Measurements from ENCODE around the gene LRRC49.

Gene LRRC49, protein sequence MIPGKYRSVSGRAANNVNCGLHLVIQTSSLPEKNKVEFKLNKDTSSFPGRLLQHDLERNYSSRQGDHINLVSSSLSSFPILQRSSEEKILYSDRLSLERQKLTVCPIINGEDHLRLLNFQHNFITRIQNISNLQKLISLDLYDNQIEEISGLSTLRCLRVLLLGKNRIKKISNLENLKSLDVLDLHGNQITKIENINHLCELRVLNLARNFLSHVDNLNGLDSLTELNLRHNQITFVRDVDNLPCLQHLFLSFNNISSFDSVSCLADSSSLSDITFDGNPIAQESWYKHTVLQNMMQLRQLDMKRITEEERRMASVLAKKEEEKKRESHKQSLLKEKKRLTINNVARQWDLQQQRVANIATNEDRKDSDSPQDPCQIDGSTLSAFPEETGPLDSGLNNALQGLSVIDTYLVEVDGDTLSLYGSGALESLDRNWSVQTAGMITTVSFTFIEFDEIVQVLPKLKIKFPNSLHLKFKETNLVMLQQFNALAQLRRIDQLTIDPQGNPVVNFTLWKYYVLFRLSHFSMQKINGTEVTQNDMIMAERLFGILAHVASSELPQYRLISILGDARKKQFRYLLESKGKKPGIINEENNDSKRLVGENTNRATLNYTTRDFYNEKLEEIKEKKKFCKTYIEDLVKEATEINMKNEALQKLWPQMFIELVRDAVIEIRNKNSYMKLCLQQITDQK

DNA sequence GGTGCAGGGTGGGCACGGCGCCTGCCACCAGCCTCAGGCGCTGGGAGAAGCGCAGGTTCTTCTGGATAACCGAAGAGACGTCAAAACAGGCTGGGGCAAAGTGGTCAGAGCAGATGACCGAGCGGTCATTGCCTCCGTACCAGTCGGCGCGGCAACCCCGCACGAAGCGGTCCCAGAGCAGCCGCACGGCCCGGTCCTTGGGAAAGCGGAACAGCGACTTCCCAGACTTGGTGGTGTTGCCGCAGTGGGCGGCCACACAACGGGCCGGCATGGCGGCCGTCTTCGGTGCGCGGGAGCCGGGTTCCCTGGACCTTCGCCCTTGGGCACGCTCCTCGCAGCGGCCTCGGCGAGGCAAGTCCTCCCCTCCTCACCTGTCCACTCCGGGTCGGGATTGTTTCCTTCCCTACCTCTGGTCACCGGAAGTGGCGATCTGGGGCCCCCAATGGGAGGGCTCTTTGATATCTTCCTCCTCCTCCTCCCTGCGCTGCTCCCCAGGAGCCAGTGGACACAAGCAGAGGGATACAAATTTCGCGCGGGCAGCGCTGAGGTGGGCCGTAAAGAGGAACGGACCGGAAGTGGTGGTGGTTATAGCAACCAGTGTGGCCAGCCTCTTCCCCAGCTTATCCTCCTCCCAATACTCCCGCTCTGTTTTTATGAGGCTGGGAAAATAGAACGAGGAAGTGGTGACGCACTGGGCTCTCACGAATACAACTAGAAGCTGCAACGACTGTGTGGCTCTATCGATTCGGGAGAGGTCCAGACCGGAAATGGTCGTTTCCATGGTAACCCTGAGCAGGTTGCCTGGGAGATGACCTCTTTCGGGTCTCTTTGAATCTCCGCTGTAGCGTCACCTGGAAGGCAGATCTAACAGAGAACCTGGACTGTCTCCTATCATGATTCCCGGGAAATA, at the start of gene LRRC49, which contains the start of gene THAP10:
Gene LRRC49, plus strand, starts transcription at position 825 of the 910 bp plus-strand sequence. Its CDS starts 69 bp downstream, at position 894.
Gene THAP10, minus strand, starts transcription at position 432 of the 910 bp plus-strand sequence. Its CDS starts 161 bp downstream, at position 271.
- Histone ChIP-seq H3K79me2 (ENCODE audit: control insufficient read depth, low read length) (no peaks in the 10 kb centered on the region), H3F3A (ENCODE audit: control insufficient read depth, insufficient read depth) (no peaks in the 10 kb centered on the region), H3K27ac (ENCODE audit: low read depth, low read length) (no peak within 1 kb of the TSS), H3K27me3 (ENCODE audit: control insufficient read depth, low read length) (no peaks in the 10 kb centered on the region), H3K36me3 (ENCODE audit: control insufficient read depth, low read length) (no peaks in the 10 kb centered on the region), H3K4me3 (ENCODE audit: low read length) (no peak within 1 kb of the TSS), H3K4me2 (ENCODE audit: low read length) (no peak within 1 kb of the TSS), H3K4me1 (ENCODE audit: control insufficient read depth, low read length) (no peaks in the 10 kb centered on the region), H3K9me2 (replicated peaks; ENCODE audit: control insufficient read depth, low read length) (no peaks in the 10 kb centered on the region), H4K20me1 (ENCODE audit: control insufficient read depth, insufficient read depth, low read depth, low read length) (no peaks in the 10 kb centered on the region), H3K9me3 (ENCODE audit: control insufficient read depth, insufficient read depth, low read length) (no peaks in the 10 kb centered on the region)
- TF ChIP-seq EZH2phosphoT487 (IDR thresholded peaks at IDR 0.05; ENCODE audit: borderline replicate concordance, low read length), result no peak
- TF ChIP-seq, protein P1, sequence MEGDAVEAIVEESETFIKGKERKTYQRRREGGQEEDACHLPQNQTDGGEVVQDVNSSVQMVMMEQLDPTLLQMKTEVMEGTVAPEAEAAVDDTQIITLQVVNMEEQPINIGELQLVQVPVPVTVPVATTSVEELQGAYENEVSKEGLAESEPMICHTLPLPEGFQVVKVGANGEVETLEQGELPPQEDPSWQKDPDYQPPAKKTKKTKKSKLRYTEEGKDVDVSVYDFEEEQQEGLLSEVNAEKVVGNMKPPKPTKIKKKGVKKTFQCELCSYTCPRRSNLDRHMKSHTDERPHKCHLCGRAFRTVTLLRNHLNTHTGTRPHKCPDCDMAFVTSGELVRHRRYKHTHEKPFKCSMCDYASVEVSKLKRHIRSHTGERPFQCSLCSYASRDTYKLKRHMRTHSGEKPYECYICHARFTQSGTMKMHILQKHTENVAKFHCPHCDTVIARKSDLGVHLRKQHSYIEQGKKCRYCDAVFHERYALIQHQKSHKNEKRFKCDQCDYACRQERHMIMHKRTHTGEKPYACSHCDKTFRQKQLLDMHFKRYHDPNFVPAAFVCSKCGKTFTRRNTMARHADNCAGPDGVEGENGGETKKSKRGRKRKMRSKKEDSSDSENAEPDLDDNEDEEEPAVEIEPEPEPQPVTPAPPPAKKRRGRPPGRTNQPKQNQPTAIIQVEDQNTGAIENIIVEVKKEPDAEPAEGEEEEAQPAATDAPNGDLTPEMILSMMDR (IDR thresholded peaks at IDR 0.05; ENCODE audit: low read depth, low read length, poor library complexity, severe bottlenecking), result no peak

DNA sequence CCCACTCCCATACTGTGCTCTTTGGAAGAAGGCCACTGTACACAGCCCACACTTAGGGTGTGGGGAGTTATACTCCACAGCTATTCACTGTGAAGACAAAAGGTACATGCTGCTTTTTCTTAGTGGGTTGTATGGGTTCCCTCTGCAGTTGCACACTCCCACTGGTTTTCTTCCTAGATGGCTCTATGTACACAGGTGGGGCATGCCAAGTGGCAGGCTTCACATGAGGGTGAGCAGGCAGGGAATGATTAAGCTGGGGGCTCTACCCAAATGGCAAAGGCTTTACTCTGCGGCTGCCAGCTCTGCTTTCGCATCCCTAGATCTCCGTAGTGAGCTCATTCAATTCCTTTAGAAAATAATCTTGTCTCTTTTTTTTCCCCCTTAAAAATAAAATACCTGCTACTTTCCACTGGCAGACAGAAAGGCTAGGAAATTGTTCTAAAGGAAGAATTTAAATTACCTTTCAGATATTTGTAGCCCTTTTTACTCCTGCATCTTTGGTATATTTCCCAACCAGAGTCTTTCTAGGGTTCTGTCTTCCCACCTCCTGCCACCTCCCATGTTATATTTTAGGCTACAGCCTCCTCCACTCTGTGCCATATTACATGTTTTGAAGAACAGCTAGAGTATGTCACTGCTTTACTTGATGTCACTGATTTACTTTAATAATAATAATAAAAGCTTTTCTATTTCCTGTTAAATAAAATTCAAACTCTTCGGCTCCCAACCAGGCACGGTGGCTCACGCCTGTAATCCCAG, 46.8 kb upstream of the LRRC49 start:
- TF ChIP-seq, protein P1 (IDR thresholded peaks at IDR 0.05; ENCODE audit: low read depth, low read length, poor library complexity, severe bottlenecking), result no peak
- no peak for TF ChIP-seq EZH2phosphoT487 (IDR thresholded peaks at IDR 0.05; ENCODE audit: borderline replicate concordance, low read length)
- no peak overlapping the region for H3K4me3 ChIP-seq (ENCODE audit: low read length)
- H4K20me1 ChIP-seq (ENCODE audit: control insufficient read depth, insufficient read depth, low read depth, low read length), result no peaks in the 10 kb centered on the region
- no peaks in the 10 kb centered on the region for H3K4me1 ChIP-seq (ENCODE audit: control insufficient read depth, low read length)
- H3F3A ChIP-seq (ENCODE audit: control insufficient read depth, insufficient read depth), result no peaks in the 10 kb centered on the region
- H3K9me3 ChIP-seq (ENCODE audit: control insufficient read depth, insufficient read depth, low read length), result no peaks in the 10 kb centered on the region
- H3K27me3 ChIP-seq (ENCODE audit: control insufficient read depth, low read length), result peaks cover 2% of the 10 kb centered on the region; the same call in 1 of the 2 replicates
- H3K9me2 ChIP-seq (replicated peaks; ENCODE audit: control insufficient read depth, low read length), result no peaks in the 10 kb centered on the region
- H3K79me2 ChIP-seq (ENCODE audit: control insufficient read depth, low read length), result no peaks in the 10 kb centered on the region
- H3K36me3 ChIP-seq (ENCODE audit: control insufficient read depth, low read length), result no peaks in the 10 kb centered on the region
- H3K27ac ChIP-seq (ENCODE audit: low read depth, low read length), result no peak overlapping the region
- H3K4me2 ChIP-seq (ENCODE audit: low read length), result no peak overlapping the region

DNA sequence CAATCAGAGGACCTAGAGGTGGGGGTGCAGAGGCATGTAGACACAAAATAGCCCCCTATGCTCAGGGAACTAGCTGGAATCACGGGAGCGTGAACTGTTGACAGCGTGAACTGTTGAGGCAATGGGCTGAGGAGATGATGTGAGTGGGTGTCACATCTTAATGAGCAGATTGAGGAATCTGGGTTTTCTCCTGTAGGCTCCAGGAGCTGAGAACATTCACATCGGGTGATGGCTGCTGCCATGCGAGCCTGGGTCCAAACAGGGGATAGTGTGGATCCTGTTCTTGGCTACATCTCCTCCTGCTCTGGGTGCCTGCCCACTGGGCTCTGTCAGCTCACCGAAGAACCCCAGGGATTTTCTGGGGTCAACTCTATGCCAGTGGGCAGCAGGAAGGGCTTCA, 40.7 kb upstream of the LRRC49 start:
- Histone ChIP-seq H3K27me3 (ENCODE audit: control insufficient read depth, low read length) (peaks cover 5% of the 10 kb centered on the region; the same call in 1 of the 2 replicates), H3K4me3 (ENCODE audit: low read length) (no peak overlapping the region), H3K4me2 (ENCODE audit: low read length) (no peak overlapping the region), H3K9me2 (replicated peaks; ENCODE audit: control insufficient read depth, low read length) (no peaks in the 10 kb centered on the region), H3K9me3 (ENCODE audit: control insufficient read depth, insufficient read depth, low read length) (no peaks in the 10 kb centered on the region), H3K79me2 (ENCODE audit: control insufficient read depth, low read length) (no peaks in the 10 kb centered on the region), H4K20me1 (ENCODE audit: control insufficient read depth, insufficient read depth, low read depth, low read length) (no peaks in the 10 kb centered on the region), H3K36me3 (ENCODE audit: control insufficient read depth, low read length) (no peaks in the 10 kb centered on the region), H3K4me1 (ENCODE audit: control insufficient read depth, low read length) (no peaks in the 10 kb centered on the region), H3F3A (ENCODE audit: control insufficient read depth, insufficient read depth) (no peaks in the 10 kb centered on the region), H3K27ac (ENCODE audit: low read depth, low read length) (no peak overlapping the region)
- no peak for TF ChIP-seq EZH2phosphoT487 (IDR thresholded peaks at IDR 0.05; ENCODE audit: borderline replicate concordance, low read length)
- TF ChIP-seq, protein P1 (IDR thresholded peaks at IDR 0.05; ENCODE audit: low read depth, low read length, poor library complexity, severe bottlenecking), result no peak
